Stimulated activated CD4-positive, alpha-beta T cell treated with anti-CD3 and anti-CD28 coated beads, TNF-alpha, amount 100 ng/mL, for 24 hours (primary cell): Measurements from ENCODE around the gene NFIB.

ENCODE experiments used
- DNase-seq, 3 experiments: peaks; one replicate each; pipeline ENCODE4 v3.0.0-alpha.2; 2020; ENCODE audit warnings: low read depth in 3 of 3

The NFIB gene

GRCh38 chr9:14320271-14321181 lies 6.6 kb upstream of the NFIB start:
- no peak for DNase-seq

- no peak for DNase-seq
Observed at GRCh38 chr9:14318934-14319580, 5.1 kb upstream of the NFIB start.

DNA sequence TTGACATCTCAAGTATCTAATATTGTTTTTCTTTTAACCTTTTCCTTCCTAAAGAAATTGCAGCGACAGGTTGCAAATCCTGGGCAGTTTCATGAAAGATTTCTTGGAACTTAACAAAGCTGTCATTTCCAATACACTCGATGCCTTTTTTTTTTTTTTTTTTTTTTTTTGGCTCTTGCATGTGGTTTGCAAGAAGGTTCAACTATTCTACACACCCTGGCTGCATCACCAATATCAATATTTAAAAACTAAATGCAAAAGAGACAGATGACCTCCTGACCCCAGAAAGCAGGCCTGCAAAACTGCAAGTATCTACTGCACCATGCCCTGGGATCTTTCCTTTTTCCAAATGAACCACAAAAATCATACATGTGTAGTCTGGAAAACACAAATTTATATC lies 4.4 kb upstream of the NFIB start:
- DNase-seq = no peak

GRCh38 chr9:14317667-14318320 lies 3.9 kb upstream of the NFIB start:
- no peak for DNase-seq

GRCh38 chr9:14316602-14317300 lies 2.8 kb upstream of the NFIB start:
- no peak for DNase-seq

DNA sequence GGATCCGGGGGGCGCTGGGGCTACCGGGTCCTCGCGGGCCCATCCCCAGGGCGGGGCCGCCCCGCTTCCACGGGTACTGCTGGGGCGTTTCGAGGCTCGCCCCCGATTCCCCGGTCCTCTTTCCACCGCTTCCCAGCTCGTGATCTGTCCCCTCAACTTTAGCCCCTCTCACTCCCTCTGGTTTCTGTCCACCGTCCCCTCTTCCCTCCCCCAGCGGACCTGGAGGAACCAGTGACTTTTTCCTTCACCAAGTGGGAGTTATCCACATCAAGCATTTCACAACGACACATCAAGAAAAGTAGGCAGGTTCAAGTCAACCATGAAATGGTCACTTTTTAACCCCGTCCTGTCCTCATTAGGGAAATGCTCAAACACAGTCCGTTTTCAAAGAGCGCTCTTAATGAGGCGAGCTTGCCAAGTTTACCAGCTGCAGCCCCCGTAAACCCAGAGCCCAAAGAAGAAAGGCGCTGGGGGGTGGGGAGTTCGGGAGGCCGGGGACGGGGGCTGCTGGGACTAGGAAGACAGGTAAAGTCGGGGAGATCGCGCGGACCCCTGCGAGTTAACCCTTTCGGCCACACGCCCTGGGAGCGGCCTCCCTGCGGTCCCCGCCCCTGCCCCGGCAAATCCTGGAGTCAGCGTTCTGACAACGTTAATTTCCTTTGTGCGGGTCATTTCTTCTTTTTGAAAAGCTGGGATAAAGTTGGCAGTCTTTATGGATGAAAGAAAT lies 2.1 kb upstream of the NFIB start:
- DNase-seq = no peak

DNA sequence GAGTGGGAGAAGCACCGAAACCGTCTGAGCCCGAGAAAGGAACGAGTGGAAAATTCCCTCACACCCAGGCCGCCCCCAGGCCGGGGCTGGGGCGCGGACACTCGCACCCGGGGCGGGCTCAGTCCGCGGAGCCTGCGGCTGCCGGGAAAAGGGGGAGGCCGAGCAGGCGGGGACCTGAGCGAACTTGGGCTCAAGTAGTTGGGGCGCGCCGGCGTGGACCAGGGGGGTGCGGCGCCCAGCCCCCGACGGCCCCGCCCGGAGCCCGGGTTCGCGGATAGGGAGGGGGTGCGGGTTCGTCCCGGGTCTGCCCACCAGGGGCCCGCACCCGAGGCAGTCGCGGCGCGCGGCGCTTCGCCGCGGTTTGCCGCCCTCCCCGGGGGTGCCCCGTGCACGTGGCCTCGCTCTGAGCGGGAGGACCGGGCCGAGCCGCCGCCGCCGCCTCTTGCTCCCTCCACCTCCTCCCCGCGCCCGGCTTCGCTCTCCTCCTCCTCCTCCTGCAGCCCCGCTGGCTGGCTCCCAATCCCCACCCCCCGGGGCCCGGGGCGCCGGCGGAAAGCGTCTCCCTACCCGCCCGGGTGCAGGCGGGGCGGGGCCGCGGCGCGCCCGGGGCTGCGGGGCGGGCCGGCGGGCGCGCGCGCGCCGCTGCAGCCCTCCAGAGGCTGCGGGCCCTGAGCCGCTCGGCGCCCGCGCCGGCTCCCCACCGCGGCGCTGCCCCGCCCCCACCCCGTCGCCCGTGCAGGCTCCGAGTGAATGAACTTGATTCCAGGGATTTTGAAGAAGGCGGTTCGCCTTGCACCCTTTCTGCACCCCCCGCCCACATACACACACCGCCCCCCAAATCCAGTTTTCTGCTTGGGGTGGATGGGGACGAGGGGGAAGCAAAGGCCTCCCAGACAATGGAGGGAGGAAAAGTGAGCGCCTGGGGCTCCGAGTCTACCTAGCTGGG lies 1.3 kb upstream of the NFIB start:
- DNase-seq = no peak

DNA sequence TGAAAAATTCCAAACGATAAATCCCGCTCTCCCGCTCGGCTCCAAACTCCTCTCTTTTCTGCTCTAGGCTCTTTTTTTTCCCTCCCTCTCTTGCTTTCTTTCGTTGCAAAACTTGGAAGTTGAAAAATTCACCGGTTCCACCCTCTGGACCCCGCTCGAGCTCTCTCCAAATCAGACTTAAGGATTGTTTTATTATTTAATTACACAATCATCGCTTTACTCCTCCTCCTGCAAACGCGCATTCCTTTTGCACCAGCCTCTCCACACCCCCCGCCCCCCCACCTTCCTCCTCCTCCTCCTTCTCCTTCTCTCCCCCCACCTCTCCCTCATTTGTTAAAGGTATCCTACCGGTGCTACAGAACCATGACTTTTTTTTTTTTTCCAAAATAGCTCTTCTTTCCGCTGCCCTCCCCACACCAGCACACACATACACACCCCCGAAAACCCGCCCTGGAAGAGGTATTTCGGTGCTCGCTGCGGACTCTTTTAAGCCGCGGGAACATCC lies 535 bp upstream of the NFIB start:
- no peak for DNase-seq

DNA sequence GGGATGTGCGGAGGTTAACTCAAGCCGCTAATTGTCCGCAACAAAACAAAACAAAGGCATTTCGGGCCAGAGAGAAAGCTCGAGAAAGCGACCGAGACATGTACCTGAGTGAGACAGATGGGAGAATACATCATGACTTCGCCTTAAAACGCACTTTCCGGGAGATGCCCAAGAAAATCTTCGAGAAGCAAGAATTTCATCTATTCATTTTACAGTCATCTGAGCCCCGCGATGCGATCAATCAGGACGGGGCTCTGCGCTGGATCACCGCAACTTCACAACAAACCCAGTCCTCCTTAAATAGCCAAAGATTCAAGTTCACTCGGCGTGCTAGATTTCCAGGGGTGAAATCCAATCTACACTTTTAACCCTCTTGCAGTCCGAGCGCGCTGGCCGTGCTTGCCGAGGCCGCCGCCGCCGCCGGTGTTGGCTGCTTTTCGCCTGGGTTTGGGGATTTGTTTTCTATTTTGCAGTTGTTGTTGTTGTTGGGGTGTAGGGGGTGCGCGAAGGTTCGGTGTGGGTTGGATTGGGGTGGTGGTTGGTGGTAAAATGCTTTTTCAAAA lies 482 bp downstream of the NFIB start:
- no peak for DNase-seq

DNA sequence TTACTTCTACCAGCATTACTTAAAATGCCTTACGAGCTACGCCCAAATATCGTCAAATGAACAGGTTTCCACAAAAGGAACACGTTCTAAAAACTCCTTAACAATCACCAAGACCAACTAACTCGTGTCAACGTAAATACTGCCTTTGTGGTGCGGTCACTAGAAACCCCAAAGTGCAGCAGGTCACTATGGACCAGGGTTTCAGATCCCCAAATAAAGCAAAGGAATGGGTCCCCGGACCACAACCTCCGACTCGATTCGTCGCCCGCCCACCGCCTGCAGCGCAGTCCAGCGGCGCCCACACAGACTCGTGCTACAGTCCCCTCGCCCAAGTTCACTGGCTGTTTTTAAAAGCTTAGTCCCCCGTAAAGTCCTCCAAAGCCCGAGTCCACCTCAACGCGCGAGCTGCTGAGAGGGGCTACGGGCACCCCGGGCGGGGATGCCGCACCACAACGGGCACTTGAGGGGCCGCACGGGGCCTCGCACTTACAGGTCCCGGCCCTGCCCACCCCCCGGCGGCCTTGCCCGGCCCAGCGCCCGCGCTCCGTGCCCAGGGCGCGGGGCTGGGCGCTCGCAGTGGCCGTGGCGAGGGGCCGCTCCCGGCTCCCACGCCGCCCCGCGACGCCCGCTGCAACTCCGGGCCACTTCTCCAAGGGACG lies 1.1 kb downstream of the NFIB start:
- DNase-seq = no peak

- no peak for DNase-seq
Observed at GRCh38 chr9:14311956-14312685, 1.8 kb downstream of the NFIB start.

GRCh38 chr9:14311171-14311949 lies 2.6 kb downstream of the NFIB start:
- no peak for DNase-seq

DNA sequence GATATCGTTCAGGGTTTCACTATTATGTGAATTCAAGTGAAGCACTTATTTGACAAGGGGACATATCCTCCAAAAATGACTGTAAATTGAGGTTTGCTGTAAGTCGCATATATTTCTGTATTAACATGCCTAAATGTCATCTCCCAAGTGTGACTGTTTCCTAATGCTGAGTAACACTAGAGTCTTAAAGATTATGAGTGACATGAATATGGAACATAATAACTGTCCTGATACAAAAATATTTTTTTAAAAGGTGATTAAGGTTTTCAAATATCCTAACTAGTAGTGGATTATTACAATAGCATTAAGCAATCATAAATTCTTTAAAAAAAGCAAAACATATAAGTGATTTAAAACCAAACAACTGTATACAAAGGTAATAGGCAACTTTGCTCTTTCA lies 3.6 kb downstream of the NFIB start:
- DNase-seq = no peak

- DNase-seq = no peak
Observed at GRCh38 chr9:14309403-14309802, 4.5 kb downstream of the NFIB start.

GRCh38 chr9:14308853-14309145 lies 5.1 kb downstream of the NFIB start:
- no peak for DNase-seq

DNA sequence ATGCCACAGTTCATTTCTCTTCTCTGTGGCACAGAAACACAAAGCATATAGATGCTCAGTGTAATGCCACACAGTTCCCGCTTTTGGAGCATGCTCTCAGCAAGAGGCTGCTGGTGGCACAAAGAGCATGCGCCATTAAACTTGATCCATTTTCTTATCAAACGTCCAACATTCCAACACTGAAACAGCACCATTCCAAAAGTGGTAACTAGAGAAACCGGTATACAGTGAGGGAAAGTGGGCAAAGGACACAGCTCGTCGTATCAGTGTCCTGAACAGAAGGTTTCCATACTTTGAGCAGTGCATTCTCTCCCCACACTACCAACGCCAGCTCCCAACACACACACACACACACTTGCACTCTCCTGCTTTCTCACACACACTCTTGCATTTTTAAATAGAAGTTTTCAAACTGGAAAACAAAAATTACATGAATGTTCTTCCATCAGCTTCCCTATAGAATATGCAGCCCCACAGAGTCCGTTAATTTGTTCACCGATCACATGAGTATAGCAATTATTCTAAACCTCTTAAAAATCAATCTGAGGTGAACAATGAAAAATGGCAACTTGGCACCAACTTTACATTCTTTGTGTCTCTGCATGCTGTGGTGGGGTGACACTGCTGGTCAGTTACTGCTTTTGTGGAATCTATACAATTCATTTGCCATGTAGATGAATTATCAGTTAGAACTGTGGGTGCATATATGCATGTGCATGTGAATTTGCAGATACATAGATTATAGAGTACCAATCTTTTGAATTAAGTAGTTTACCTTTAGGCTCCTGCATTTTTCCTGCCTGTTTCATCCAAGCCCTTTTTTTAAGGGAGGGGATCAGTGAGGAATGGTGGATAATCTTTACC lies 5.7 kb downstream of the NFIB start:
- DNase-seq = no peak
